Panc1 (cell line): ENCODE results near the gene ACTR1B.

ENCODE experiments used
- CTCF ChIP-seq: fragments of 450-650 bp; IDR thresholded peaks from 2 replicates; pipeline ENCODE4 v1.5.1; 2017; ENCODE audit warnings: mild to moderate bottlenecking
- POLR2AphosphoS5 ChIP-seq: IDR thresholded peaks from 2 replicates; pipeline ENCODE4 v1.6.1; 2012; ENCODE audit warnings: mild to moderate bottlenecking, low read depth, low read length, moderate library complexity
- REST ChIP-seq, 2 experiments: IDR thresholded peaks; 2 replicates each; pipeline ENCODE4 v1.6.1; 2011 to 2012; ENCODE audit warnings: low read depth in 2 of 2, control low read depth in 1 of 2, low read length in 1 of 2, mild to moderate bottlenecking in 1 of 2, moderate library complexity in 1 of 2; ENCODE audit not compliant: insufficient read depth in 1 of 2
- SIN3A ChIP-seq: IDR thresholded peaks from 2 replicates; pipeline ENCODE4 v1.6.1; 2012; ENCODE audit warnings: low read depth, mild to moderate bottlenecking, low read length, moderate library complexity, borderline replicate concordance; ENCODE audit not compliant: insufficient read depth
- TCF7L2 ChIP-seq: IDR thresholded peaks from 2 replicates; pipeline ENCODE4 v1.6.1; 2011; ENCODE audit warnings: mild to moderate bottlenecking, low read depth, low read length, inconsistent platforms

GRCh38 chr2:97688062-97688827 lies 24.4 kb upstream of the ACTR1B start:
- TF ChIP-seq CTCF (no peak), TCF7L2 (no peak), SIN3A (no peak), POLR2AphosphoS5 (no peak), REST (IDR thresholded peaks at IDR 0.05; ENCODE audit: insufficient read depth in 1 of 2, low read depth in 2 of 2, low read length in 1 of 2) (no peak)
